SK-N-DZ (cell line): ENCODE results near the gene RAG1.

Experiments used
- DNase-seq: peaks from one replicate; pipeline ENCODE4 v3.0.0-alpha.2; 2015; ENCODE audit warnings: low spot score

Gene RAG1

DNA sequence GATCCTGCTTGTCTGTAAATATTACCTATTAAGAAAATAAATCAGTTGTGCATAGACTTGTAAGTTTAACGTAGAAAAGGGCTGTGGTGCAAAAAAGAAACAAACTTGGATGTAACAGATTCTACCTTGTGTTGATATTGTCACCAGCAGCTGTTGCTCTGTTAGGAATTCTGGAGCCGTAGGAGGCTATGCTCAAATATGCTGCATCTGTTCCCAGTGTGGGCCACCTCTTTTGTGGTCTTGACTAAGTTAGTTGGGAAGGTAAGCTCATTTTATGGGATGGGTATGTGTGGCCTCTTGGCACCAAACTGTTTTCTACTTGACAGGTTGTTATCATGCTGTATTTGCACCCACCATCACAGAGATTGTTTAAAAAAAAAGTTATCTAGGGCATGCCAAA, 59.7 kb downstream of the RAG1 start:
- no peak for DNase-seq

GRCh38 chr11:36628141-36628540, 60.3 kb downstream of the RAG1 start:
- DNase-seq = no peak

DNA sequence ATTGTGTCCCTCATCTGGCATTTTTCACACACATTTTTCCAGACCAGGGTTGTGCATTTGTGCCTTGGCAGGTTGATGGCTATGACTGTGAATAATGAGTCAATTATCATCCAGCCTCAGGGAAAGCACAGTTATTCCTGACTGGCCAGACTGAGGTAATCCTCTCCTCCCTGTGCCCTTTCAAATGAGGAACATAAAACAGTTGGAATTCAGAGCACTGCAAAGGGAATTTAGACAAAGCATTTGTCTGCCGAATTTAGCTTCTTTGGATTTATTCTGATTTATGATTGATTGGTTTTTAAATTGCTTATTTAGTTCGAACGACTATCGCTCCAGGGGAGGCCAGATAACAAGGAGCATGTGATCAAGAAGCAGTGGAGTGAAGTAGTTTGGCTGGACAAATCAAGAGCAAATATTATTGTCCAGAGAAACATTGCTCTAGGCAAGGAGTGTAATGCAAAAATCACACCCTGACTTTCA, 61.0 kb downstream of the RAG1 start:
- no peak for DNase-seq
